HepG2 (cell line): ENCODE results near the gene DHX57. TPM values are rescaled to one million over a fixed set of nuclear protein-coding genes. Genes with fewer than 3 reads are reported as not detected.

Experiments used
- JUND ChIP-seq: sonication (generic); formaldehyde crosslinking; IDR thresholded peaks from 2 replicates; pipeline ENCODE4 v1.8.0; 2022; ENCODE audit warnings: mild to moderate bottlenecking, missing genetic modification reagents
- MAFG ChIP-seq: sonication (generic); formaldehyde crosslinking; IDR thresholded peaks from 2 replicates; pipeline ENCODE4 v1.5.1; 2020; ENCODE audit warnings: mild to moderate bottlenecking, missing genetic modification reagents
- PHF5A ChIP-seq: IDR thresholded peaks from one replicate; pipeline ENCODE4 v1.6.1; 2018; ENCODE audit warnings: low read depth, missing genetic modification reagents; ENCODE audit not compliant: unreplicated experiment
- RARA ChIP-seq: IDR thresholded peaks from 2 replicates; pipeline ENCODE4 v1.6.1; 2016; ENCODE audit warnings: missing genetic modification reagents, missing compliant biosample characterization
- ZNF614 ChIP-seq: IDR thresholded peaks from 2 replicates; pipeline ENCODE4 v1.6.1; 2018; ENCODE audit warnings: missing biosample characterization, missing genetic modification reagents, inconsistent platforms, borderline replicate concordance
- polyA plus RNA-seq, 8 experiments: library from polyadenylated mRNA; depleted of rRNA in 3 of 8; stranded (reverse) in 7 of 8; unstranded in 1 of 8; fragments of >200 nt; fragmentation: Illumina TruSeq in 4 of 8; extraction: Trizol in 4 of 8; gene quantifications; 2 replicates each; pipeline versions ENCODE4 v1.2.1 to v1.2.3, GENCODE V29; 2011 to 2016; ENCODE audit warnings: low read depth in 4 of 8, missing spikeins in 1 of 8, mixed read lengths in 1 of 8; ENCODE audit not compliant: insufficient read depth in 1 of 8
- total RNA-seq, 5 experiments: library from RNA; depleted of rRNA; stranded (reverse); fragments of >200 nt; fragmentation: Illumina TruSeq; extraction: Trizol; gene quantifications; 2 replicates each; pipeline ENCODE4 v1.2.3, GENCODE V29; 2016; ENCODE audit warnings: low read depth in 1 of 5
- TF ChIP-seq, protein P1 (sequence below), 2 experiments: sonication (generic) in 1 of 2; formaldehyde crosslinking in 1 of 2; IDR thresholded peaks; 2 replicates each; pipeline versions ENCODE4 v1.6.1 to v1.9.0; 2014 to 2022; ENCODE audit warnings: antibody characterized with exemption in 1 of 2, borderline replicate concordance in 1 of 2, inconsistent platforms in 1 of 2, low read depth in 1 of 2, missing genetic modification reagents in 1 of 2
- TF ChIP-seq, protein P2 (sequence below): sonication (generic); formaldehyde crosslinking; conservative IDR thresholded peaks from 2 replicates; pipeline ENCODE4 v1.4.0; 2020; ENCODE audit warnings: missing genetic modification reagents
- TF ChIP-seq, protein P3 (sequence below): fragments of 450-650 bp; IDR thresholded peaks from 2 replicates; pipeline ENCODE4 v1.6.1; 2016
- TF ChIP-seq, protein P4 (sequence below): sonication (generic); formaldehyde crosslinking; conservative IDR thresholded peaks from 2 replicates; pipeline ENCODE4 v1.4.0; 2020; ENCODE audit warnings: mild to moderate bottlenecking, missing genetic modification reagents, moderate library complexity
- TF ChIP-seq, protein P5 (sequence below): sonication (generic); formaldehyde crosslinking; IDR thresholded peaks from 2 replicates; pipeline ENCODE4 v1.4.0; 2020; ENCODE audit warnings: missing genetic modification reagents, borderline replicate concordance
- TF ChIP-seq, protein P6 (sequence below): sonication (generic); formaldehyde crosslinking; IDR thresholded peaks from 2 replicates; pipeline ENCODE4 v1.5.1; 2020; ENCODE audit warnings: missing genetic modification reagents, mild to moderate bottlenecking, borderline replicate concordance

DHX57 gene
- total and polyA plus RNA-seq, 2 of the 13 experiments (the other 11 are each of a cell fraction or from before 2014, with no cell fraction given): 9.2 to 24.2 TPM

DNA sequence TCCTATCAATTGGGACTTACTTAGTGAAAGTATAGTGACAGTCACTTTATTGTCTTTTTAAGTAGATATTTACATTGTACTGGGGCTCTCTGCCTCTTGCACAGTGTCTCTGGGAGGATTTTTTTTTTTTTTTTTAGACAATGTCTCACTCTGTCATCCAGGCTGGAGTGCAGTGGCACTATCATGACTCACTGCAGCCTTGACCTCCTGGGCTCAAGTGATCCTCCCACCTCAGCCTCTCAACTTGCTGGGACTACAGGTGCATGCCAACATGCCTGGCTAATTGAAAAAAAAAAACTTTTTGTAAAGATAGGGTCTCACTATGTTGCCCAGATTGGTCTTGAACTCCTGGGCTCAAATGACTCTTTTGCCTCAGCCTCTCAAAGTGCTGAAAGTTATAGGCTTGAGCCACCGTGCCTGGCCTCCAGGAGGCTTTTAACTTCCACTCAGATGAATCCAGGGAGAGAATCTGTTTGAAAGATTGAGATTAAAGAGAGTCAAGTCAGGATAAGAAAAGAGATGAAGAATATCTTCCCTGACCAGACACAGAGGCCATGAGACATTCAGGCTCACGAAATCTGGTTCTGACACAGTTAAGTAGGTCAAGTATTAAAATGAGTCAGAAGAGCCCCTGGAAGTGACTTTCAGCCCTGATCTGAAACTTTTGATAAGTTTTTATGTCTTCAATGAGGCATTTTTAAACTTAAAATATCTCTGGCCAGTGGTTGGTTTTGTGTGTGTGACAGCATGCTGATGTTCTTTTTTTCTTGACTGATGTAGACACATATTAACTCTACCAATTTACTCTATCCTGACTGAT lies 32.2 kb upstream of the DHX57 start (continued):
- TF ChIP-seq, protein P1, sequence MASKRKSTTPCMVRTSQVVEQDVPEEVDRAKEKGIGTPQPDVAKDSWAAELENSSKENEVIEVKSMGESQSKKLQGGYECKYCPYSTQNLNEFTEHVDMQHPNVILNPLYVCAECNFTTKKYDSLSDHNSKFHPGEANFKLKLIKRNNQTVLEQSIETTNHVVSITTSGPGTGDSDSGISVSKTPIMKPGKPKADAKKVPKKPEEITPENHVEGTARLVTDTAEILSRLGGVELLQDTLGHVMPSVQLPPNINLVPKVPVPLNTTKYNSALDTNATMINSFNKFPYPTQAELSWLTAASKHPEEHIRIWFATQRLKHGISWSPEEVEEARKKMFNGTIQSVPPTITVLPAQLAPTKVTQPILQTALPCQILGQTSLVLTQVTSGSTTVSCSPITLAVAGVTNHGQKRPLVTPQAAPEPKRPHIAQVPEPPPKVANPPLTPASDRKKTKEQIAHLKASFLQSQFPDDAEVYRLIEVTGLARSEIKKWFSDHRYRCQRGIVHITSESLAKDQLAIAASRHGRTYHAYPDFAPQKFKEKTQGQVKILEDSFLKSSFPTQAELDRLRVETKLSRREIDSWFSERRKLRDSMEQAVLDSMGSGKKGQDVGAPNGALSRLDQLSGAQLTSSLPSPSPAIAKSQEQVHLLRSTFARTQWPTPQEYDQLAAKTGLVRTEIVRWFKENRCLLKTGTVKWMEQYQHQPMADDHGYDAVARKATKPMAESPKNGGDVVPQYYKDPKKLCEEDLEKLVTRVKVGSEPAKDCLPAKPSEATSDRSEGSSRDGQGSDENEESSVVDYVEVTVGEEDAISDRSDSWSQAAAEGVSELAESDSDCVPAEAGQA (IDR thresholded peaks at IDR 0.05; ENCODE audit: low read depth): no peak
- TF ChIP-seq, protein P1 (CRISPR knock-in tag; IDR thresholded peaks at IDR 0.05; ENCODE audit: borderline replicate concordance): no peak
- TF ChIP-seq, protein P2, sequence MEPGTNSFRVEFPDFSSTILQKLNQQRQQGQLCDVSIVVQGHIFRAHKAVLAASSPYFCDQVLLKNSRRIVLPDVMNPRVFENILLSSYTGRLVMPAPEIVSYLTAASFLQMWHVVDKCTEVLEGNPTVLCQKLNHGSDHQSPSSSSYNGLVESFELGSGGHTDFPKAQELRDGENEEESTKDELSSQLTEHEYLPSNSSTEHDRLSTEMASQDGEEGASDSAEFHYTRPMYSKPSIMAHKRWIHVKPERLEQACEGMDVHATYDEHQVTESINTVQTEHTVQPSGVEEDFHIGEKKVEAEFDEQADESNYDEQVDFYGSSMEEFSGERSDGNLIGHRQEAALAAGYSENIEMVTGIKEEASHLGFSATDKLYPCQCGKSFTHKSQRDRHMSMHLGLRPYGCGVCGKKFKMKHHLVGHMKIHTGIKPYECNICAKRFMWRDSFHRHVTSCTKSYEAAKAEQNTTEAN (CRISPR knock-in tag): 0 out of 2 replicates have a peak, but pooled peaks have one; percentile 32
- TF ChIP-seq, protein P3, sequence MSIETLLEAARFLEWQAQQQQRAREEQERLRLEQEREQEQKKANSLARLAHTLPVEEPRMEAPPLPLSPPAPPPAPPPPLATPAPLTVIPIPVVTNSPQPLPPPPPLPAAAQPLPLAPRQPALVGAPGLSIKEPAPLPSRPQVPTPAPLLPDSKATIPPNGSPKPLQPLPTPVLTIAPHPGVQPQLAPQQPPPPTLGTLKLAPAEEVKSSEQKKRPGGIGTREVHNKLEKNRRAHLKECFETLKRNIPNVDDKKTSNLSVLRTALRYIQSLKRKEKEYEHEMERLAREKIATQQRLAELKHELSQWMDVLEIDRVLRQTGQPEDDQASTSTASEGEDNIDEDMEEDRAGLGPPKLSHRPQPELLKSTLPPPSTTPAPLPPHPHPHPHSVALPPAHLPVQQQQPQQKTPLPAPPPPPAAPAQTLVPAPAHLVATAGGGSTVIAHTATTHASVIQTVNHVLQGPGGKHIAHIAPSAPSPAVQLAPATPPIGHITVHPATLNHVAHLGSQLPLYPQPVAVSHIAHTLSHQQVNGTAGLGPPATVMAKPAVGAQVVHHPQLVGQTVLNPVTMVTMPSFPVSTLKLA: no peak
- TF ChIP-seq, protein P4, sequence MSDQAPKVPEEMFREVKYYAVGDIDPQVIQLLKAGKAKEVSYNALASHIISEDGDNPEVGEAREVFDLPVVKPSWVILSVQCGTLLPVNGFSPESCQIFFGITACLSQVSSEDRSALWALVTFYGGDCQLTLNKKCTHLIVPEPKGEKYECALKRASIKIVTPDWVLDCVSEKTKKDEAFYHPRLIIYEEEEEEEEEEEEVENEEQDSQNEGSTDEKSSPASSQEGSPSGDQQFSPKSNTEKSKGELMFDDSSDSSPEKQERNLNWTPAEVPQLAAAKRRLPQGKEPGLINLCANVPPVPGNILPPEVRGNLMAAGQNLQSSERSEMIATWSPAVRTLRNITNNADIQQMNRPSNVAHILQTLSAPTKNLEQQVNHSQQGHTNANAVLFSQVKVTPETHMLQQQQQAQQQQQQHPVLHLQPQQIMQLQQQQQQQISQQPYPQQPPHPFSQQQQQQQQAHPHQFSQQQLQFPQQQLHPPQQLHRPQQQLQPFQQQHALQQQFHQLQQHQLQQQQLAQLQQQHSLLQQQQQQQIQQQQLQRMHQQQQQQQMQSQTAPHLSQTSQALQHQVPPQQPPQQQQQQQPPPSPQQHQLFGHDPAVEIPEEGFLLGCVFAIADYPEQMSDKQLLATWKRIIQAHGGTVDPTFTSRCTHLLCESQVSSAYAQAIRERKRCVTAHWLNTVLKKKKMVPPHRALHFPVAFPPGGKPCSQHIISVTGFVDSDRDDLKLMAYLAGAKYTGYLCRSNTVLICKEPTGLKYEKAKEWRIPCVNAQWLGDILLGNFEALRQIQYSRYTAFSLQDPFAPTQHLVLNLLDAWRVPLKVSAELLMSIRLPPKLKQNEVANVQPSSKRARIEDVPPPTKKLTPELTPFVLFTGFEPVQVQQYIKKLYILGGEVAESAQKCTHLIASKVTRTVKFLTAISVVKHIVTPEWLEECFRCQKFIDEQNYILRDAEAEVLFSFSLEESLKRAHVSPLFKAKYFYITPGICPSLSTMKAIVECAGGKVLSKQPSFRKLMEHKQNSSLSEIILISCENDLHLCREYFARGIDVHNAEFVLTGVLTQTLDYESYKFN (CRISPR knock-in tag): peak; percentile 74
- TF ChIP-seq PHF5A (CRISPR knock-in tag) (no peak), JUND (CRISPR knock-in tag) (peak; percentile 82), RARA (CRISPR knock-in tag) (peak; percentile 83), ZNF614 (CRISPR knock-in tag) (peak; percentile 63; the same call in 1 of the 2 replicates), MAFG (CRISPR knock-in tag) (no peak)
- TF ChIP-seq, protein P5, sequence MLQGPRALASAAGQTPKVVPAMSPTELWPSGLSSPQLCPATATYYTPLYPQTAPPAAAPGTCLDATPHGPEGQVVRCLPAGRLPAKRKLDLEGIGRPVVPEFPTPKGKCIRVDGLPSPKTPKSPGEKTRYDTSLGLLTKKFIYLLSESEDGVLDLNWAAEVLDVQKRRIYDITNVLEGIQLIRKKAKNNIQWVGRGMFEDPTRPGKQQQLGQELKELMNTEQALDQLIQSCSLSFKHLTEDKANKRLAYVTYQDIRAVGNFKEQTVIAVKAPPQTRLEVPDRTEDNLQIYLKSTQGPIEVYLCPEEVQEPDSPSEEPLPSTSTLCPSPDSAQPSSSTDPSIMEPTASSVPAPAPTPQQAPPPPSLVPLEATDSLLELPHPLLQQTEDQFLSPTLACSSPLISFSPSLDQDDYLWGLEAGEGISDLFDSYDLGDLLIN (CRISPR knock-in tag): no peak
- TF ChIP-seq, protein P6, sequence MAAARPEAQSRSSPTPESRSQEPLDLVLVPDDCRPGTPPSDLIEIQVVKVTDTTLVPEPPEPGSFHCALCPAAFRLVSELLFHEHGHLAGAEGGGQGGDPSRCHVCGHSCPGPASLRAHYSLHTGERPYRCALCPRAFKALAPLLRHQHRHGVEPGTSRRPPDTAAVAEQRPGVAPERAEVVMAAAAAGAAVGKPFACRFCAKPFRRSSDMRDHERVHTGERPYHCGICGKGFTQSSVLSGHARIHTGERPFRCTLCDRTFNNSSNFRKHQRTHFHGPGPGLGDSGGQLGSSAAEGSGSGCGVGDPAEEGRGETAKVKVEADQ (CRISPR knock-in tag): no peak
